Ovary (tissue), 9 donors: ENCODE data around the gene IGHMBP2. TPM values are rescaled to one million over a fixed set of nuclear protein-coding genes. Genes with fewer than 3 reads are reported as not detected.
"Not testable (repeated sequence)": the region's sequence is repeated elsewhere in the genome, so short reads cannot be mapped to it uniquely, and the experiment has no call there.

Source experiments
- DNase-seq, 5 donors: peaks; one replicate each; pipeline ENCODE4 v3.0.0-alpha.2; 2019 to 2020
- H3K27ac ChIP-seq, 2 donors: fragments of 200-600 bp; one replicate each; pipeline versions ENCODE4 v1.5.1 to v1.8.0; 2019 to 2022
- H3K27me3 ChIP-seq: fragments of 200-600 bp; one replicate; pipeline ENCODE4 v1.8.0; 2022
- H3K36me3 ChIP-seq: fragments of 200-600 bp; sonication (generic); one replicate; pipeline ENCODE4 v1.5.1; 2019
- H3K4me1 ChIP-seq: one replicate; pipeline ENCODE4 v1.8.1; 2013; ENCODE audit warnings: mild to moderate bottlenecking, moderate library complexity; ENCODE audit not compliant: insufficient read depth
- H3K4me3 ChIP-seq: fragments of 200-600 bp; sonication (generic); one replicate; pipeline ENCODE4 v1.5.1; 2017
- H3K9me3 ChIP-seq, 2 donors: fragments of 200-600 bp in 1 of 2; sonication (generic) in 1 of 2; one replicate each; pipeline versions ENCODE4 v1.5.1 to v1.8.1; 2013 to 2019; ENCODE audit warnings: mild to moderate bottlenecking in 1 of 2, moderate library complexity in 1 of 2
- EP300 ChIP-seq: sonication (generic); formaldehyde crosslinking; IDR thresholded peaks from one replicate; pipeline ENCODE4 v1.6.1; 2017; ENCODE audit warnings: antibody characterized with exemption
- POLR2A ChIP-seq: fragments of 450-650 bp; IDR thresholded peaks from one replicate; pipeline ENCODE4 v1.6.1; 2017; ENCODE audit warnings: antibody characterized with exemption, mild to moderate bottlenecking, moderate library complexity
- WGBS, 3 donors: extraction: QIAGEN DNeasy Blood & Tissue Kit in 1 of 3; methylation state at CpG; one replicate each; pipeline versions ENCODE4 v1.1.5 to v1.1.7; 2013 to 2017; 5-methylcytosine and 5-hydroxymethylcytosine counted together
- intact Hi-C, 4 donors: fragments of 100-400 bp; cut with DNase I; formaldehyde crosslinking; loops; one replicate each; pipeline versions ENCODE4 v1.11.0 to v1.15.1; 2022 to 2023
- polyA plus RNA-seq, 2 donors: library from polyadenylated mRNA; stranded (reverse); fragments of 200-250 nt in 1 of 2; fragments of 350-450 nt in 1 of 2; fragmentation: Illumina TruSeq in 1 of 2; extraction: RNeasy Lipid Tissue Mini Kit (QIAGEN cat#74804) in 1 of 2; gene quantifications; one replicate each; pipeline ENCODE4 v1.2.3, GENCODE V29; 2013 to 2014
- total RNA-seq, 7 donors: library from RNA; depleted of rRNA in 2 of 7; stranded (reverse); fragments of >200 nt in 2 of 7; fragmentation: NEBNext Ultra II Directional in 3 of 7; extraction: Animal tissue kit (Norgen Biotek cat#: 25700) in 3 of 7; gene quantifications; one replicate each; pipeline versions ENCODE4 v1.1.0 to v1.2.4, GENCODE V29; 2016 to 2023
- TF ChIP-seq, protein P1 (sequence below), 3 donors: fragments of 450-650 bp in 2 of 3; fragments of 200-600 bp in 1 of 3; IDR thresholded peaks; one replicate each; pipeline versions ENCODE4 v1.5.1 to v1.8.0; 2016 to 2022; ENCODE audit warnings: antibody characterized with exemption in 3 of 3, mild to moderate bottlenecking in 1 of 3
- donor health status: DM: no; HTN: no; CAD: no; lungs with moderate emphysema.
- donor health status: DM: no; HTN: no; CAD: no.
- donor health status: Bipolar disorder and iron deficiency.
- donor health status: DM: yes; HTN: yes; CAD: no.
- donor health status: DM: no; HTN: no; CAD: no.
- donor health status: DM: yes; HTN: yes; CAD: no.

The IGHMBP2 gene
- total and polyA plus RNA-seq, 9 donors = 8.3 to 18.9 (median 15.9) TPM

DNA sequence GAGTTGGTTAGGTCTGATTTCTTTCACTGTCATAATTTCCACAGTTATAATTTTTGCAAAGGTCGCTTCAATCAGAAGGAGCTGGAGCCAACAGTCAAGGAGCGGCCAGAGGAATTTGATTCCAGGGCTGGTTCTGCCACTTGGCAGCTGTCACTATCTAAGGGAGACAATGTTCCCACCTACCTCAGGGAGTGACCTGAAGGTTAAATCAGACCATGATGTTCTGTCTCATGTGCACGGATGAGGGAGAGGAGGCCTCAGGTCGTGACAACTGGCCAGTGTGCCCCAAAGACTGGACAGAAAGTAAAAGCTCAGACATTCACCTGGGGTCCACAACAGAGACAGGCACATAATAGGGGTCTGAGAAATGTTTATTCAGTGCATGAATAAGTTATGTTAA, 69.5 kb downstream of the IGHMBP2 start:
- Histone ChIP-seq H3K9me3 (no peaks in the 10 kb centered on the region), H3K27ac (no peak overlapping the region), H3K27me3 (no peaks in the 10 kb centered on the region), H3K4me1 (no peaks in the 10 kb centered on the region), H3K36me3 (no peaks in the 10 kb centered on the region), H3K4me3 (no peak overlapping the region)
- no peak for DNase-seq
- TF ChIP-seq, protein P1, sequence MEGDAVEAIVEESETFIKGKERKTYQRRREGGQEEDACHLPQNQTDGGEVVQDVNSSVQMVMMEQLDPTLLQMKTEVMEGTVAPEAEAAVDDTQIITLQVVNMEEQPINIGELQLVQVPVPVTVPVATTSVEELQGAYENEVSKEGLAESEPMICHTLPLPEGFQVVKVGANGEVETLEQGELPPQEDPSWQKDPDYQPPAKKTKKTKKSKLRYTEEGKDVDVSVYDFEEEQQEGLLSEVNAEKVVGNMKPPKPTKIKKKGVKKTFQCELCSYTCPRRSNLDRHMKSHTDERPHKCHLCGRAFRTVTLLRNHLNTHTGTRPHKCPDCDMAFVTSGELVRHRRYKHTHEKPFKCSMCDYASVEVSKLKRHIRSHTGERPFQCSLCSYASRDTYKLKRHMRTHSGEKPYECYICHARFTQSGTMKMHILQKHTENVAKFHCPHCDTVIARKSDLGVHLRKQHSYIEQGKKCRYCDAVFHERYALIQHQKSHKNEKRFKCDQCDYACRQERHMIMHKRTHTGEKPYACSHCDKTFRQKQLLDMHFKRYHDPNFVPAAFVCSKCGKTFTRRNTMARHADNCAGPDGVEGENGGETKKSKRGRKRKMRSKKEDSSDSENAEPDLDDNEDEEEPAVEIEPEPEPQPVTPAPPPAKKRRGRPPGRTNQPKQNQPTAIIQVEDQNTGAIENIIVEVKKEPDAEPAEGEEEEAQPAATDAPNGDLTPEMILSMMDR (IDR thresholded peaks at IDR 0.05) = no peak
- TF ChIP-seq EP300 = no peak
- no peak for TF ChIP-seq POLR2A
- WGBS, 3 donors = 35 to 43% (median 36%) methylated on average over 4 of the region's 4 CpGs
- intact Hi-C loops = no loop called here

DNA sequence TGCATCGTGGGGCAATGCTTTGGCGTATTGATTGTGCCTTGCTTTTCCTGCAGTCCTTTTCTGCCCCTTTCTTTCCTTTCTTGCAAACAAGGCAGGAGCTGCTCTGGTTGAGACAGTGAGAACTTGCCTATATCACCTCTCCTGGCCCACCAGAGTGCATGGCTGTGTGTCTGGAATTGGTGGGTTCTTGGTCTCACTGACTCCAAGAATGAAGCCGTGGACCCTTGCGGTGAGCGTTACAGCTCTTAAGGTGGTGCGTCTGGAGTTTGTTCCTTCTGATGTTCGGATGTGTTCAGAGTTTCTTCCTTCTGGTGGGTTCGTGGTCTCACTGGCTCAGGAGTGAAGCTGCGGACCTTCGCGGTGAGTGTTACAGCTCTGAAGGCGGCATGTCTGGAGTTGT, 70.0 kb downstream of the IGHMBP2 start:
- DNase-seq = peak in 1 of 5 donors; percentile 4
- H3K27me3 ChIP-seq, H3K27ac ChIP-seq, intact Hi-C loops, H3K4me1 ChIP-seq, H3K36me3 ChIP-seq, H3K9me3 ChIP-seq, H3K4me3 ChIP-seq: not testable (repeated sequence)
- 91 to 92% (median 92%) methylated on average over 12 of the region's 12 CpGs for WGBS, 3 donors

DNA sequence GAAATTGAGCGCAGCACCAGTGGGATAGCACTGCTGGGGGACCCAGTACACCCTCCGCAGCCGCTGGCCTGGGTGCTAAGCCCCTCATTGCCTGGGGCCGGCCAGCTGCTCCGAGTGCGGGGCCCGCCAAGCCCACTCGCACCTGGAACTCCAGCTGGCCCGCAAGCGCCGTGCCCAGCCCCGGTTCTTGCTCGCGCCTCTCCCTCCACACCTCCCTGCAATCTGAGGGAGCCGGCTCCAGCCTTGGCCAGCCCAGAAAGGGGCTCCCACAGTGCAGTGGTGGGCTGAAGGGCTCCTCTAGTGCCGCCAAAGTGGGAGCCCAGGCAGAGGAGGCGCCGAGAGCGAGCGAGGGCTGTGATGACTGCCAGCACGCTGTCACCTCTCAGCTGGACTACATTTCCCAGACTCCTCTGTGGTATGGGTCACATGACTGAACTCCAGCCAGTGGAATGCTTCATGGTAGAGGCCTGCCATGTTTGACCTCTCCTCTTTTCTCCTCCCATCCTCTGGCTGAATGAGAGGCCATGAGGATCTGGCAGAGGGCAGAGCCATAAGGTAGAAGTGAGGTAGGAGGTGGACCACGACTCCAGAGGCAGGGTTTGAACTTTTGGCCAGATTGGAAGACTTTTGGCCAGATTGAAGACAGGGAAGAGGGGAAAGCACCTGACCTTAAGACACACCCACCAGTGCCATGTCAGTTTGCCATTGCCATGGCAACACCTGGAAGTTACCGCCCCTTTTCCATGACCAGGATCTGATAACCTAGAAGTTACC, 70.9 kb downstream of the IGHMBP2 start:
- Histone ChIP-seq H3K36me3 (no peaks in the 10 kb centered on the region), H3K27me3 (no peaks in the 10 kb centered on the region), H3K4me3 (no peak overlapping the region), H3K9me3 (no peaks in the 10 kb centered on the region), H3K27ac (no peak overlapping the region), H3K4me1 (no peaks in the 10 kb centered on the region)
- 96 to 99% (median 96%) methylated on average over 16 to 23 of the region's 23 CpGs for WGBS, 3 donors
- intact Hi-C loops = no loop called here
- TF ChIP-seq POLR2A (no peak), EP300 (no peak)
- TF ChIP-seq, protein P1 (IDR thresholded peaks at IDR 0.05) = no peak
- peak in 1 of 5 donors; percentile 12 for DNase-seq

DNA sequence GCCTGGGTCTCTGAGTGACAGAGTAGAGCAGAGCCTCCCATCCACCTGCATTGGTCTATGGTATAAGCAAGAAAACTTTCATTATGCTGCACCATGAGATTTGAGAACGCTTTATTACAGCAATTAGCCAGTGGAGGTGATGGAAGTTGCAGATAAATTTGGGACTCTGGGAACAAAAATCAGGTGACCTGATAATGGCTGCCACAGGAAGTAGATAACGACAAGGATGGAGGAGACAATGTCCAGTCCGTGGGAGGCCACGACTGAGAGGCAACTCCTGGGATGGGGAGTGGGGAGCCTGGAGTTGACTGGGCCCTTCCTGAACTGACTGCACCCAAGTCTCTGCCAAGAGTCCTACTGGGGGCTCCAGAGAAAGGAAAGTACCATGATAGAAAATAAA, 72.4 kb downstream of the IGHMBP2 start:
- H3K27ac ChIP-seq = no peak overlapping the region
- H3K9me3 ChIP-seq = no peaks in the 10 kb centered on the region
- no peaks in the 10 kb centered on the region for H3K27me3 ChIP-seq
- H3K4me3 ChIP-seq = no peak overlapping the region
- H3K36me3 ChIP-seq = no peaks in the 10 kb centered on the region
- peak in 1 of 5 donors; percentile 1 for DNase-seq
- intact Hi-C loops = no loop called here
- TF ChIP-seq POLR2A (no peak), EP300 (no peak)
- TF ChIP-seq, protein P1 (IDR thresholded peaks at IDR 0.05) = no peak
- H3K4me1 ChIP-seq = no peaks in the 10 kb centered on the region
- 38 to 53% (median 43%) methylated on average over 4 of the region's 4 CpGs for WGBS, 3 donors

DNA sequence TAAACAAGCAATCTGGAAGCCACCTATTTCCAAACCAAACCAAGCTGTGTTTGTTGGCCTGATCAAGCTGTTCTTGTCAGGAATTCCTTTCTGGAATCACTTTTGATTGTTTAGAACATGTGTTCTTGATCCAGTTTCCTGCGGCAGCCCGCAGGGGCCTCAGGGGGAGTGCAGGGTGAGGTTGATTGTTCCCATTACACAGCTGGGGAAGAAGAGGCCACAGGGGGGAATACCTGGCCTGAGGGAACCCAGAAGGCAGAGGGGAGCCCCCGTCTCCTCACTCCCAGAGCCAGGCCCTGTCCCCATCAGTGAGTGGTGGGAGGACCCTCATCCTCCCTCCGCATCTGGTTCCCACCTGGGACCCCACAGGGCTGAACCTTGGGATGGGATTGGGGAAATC, 72.9 kb downstream of the IGHMBP2 start:
- no peaks in the 10 kb centered on the region for H3K36me3 ChIP-seq
- H3K9me3 ChIP-seq = no peaks in the 10 kb centered on the region
- H3K4me1 ChIP-seq = no peaks in the 10 kb centered on the region
- H3K4me3 ChIP-seq = no peak overlapping the region
- no peak overlapping the region for H3K27ac ChIP-seq
- intact Hi-C loops = no loop called here
- WGBS, 3 donors = 44 to 57% (median 46%) methylated on average over 4 of the region's 4 CpGs
- DNase-seq = no peak
- TF ChIP-seq, protein P1 (IDR thresholded peaks at IDR 0.05) = no peak
- no peaks in the 10 kb centered on the region for H3K27me3 ChIP-seq
